GM12878 (cell line): ENCODE results near the gene NEB. TPM values are rescaled to one million over a fixed set of nuclear protein-coding genes. Genes with fewer than 3 reads are reported as not detected.
"Not testable (repeated sequence)": the region's sequence is repeated elsewhere in the genome, so short reads cannot be mapped to it uniquely, and the experiment has no call there.

Experiments used
- ATAC-seq: fragments of 200-7000 bp; cut with Tn5 transposase; 3 replicates; pipeline ENCODE4 v1.9.1; 2020; ENCODE audit warnings: mild to moderate bottlenecking, moderate library complexity
- BruUV-seq: library from RNA; stranded (reverse); fragments of 400-500 nt; replicated peaks from 2 replicates; lab custom pipeline; 2021; lab: Mats Ljungman, UMichigan
- CTCF ChIA-PET: fragments of 300-600 bp; sonication (Branson Sonifier 250); formaldehyde crosslinking; extraction: SDS; loops from one replicate; lab custom pipeline; 2021; ENCODE audit warnings: inconsistent platforms; lab: Yijun Ruan, JAX
- POLR2A ChIA-PET: fragments of 350-600 bp; formaldehyde crosslinking; extraction: SDS; loops from one replicate; lab custom pipeline; 2021; ENCODE audit warnings: inconsistent platforms; lab: Charles Lee
- RAD21 ChIA-PET: fragments of 300-600 bp; sonication (Branson Sonifier 250); formaldehyde crosslinking; loops from one replicate; lab custom pipeline; 2023; ENCODE audit warnings: antibody characterized with exemption; ENCODE audit not compliant: unreplicated experiment; lab: Charles Lee
- SMC1A ChIA-PET: fragments of 300-600 bp; sonication (Branson Sonifier 250); formaldehyde crosslinking; loops from one replicate; lab custom pipeline; 2023; ENCODE audit not compliant: unreplicated experiment, uncharacterized antibody; lab: Charles Lee
- DNase-seq: peaks from one replicate; pipeline ENCODE4 v3.0.0-alpha.2; 2011; ENCODE audit warnings: low read depth, low spot score
- FAIRE-seq: peaks from 3 replicates; lab custom pipeline; 2011; peaks lifted over from hg19 to GRCh38; lab: Jason Lieb, UNC
- H2AFZ ChIP-seq: 2 replicates; pipeline ENCODE4 v1.6.0; 2011; ENCODE audit warnings: low read depth, low read length, control low read depth; ENCODE audit not compliant: control insufficient read depth
- H3K27ac ChIP-seq: 2 replicates; pipeline ENCODE4 v1.5.1; 2011; ENCODE audit warnings: control low read depth; ENCODE audit not compliant: control insufficient read depth, insufficient read depth
- H3K27me3 ChIP-seq, 2 experiments: replicated peaks in 1 of 2; 2 replicates each; pipeline versions ENCODE4 v1.6.0 to v1.6.1; 2011; ENCODE audit warnings: low read length in 1 of 2; ENCODE audit not compliant: control insufficient read depth in 2 of 2, insufficient read depth in 2 of 2
- H3K36me3 ChIP-seq, 2 experiments: 2 replicates each; pipeline ENCODE4 v1.5.1; 2011; ENCODE audit warnings: low read length in 1 of 2; ENCODE audit not compliant: control insufficient read depth in 2 of 2, insufficient read depth in 2 of 2
- H3K4me1 ChIP-seq: 2 replicates; pipeline ENCODE4 v1.6.1; 2011; ENCODE audit warnings: mild to moderate bottlenecking, low read length, moderate library complexity, mixed read lengths; ENCODE audit not compliant: control insufficient read depth, insufficient read depth
- H3K4me2 ChIP-seq: 2 replicates; pipeline ENCODE4 v1.6.0; 2011; ENCODE audit warnings: control low read depth; ENCODE audit not compliant: control insufficient read depth, insufficient read depth
- H3K4me3 ChIP-seq: fragments of 200-600 bp; sonication (generic); 2 replicates; pipeline ENCODE4 v1.5.1; 2016
- H3K79me2 ChIP-seq: 2 replicates; pipeline ENCODE4 v1.6.0; 2011; ENCODE audit warnings: low read length; ENCODE audit not compliant: control insufficient read depth, insufficient read depth
- H3K9ac ChIP-seq: 2 replicates; pipeline ENCODE4 v1.8.0; 2011; ENCODE audit warnings: low read length, control low read depth, mixed read lengths; ENCODE audit not compliant: control insufficient read depth, insufficient read depth
- H3K9me3 ChIP-seq: replicated peaks from 3 replicates; pipeline ENCODE4 v1.5.1; 2011; ENCODE audit warnings: mild to moderate bottlenecking, low read length; ENCODE audit not compliant: control insufficient read depth, insufficient read depth
- H4K20me1 ChIP-seq: 2 replicates; pipeline ENCODE4 v1.6.0; 2011; ENCODE audit not compliant: control insufficient read depth, insufficient read depth
- whole genome bisulfite sequencing: methylation state at CpG from one replicate; pipeline ENCODE4 v1.1.6; 2016; ENCODE audit warnings: low lambda C conversion rate; ENCODE audit not compliant: insufficient replicate concordance, insufficient coverage; ENCODE audit errors: missing lambda C conversion rate; 5-methylcytosine and 5-hydroxymethylcytosine counted together
- in situ Hi-C: fragments of 300-500 bp; cut with MboI; formaldehyde crosslinking; loops from 9 replicates; pipeline ENCODE4 v1.14.3; 2018; ENCODE audit warnings: mixed read lengths
- intact Hi-C: fragments of 100-400 bp; cut with micrococcal nuclease; formaldehyde crosslinking; loops from one replicate; pipeline ENCODE4 v1.14.2; 2022; ENCODE audit not compliant: unreplicated experiment
- polyA plus RNA-seq, 11 experiments: library from polyadenylated mRNA; depleted of rRNA in 4 of 11; unstranded in 6 of 11; stranded (reverse) in 5 of 11; fragments of >200 nt; fragmentation: Nextera tagmentation in 4 of 11; fragmentation: Illumina TruSeq in 1 of 11; extraction: Ambion mirVana in 4 of 11; extraction: Trizol in 1 of 11; gene quantifications; 1 replicate in 1 of 11; 2 replicates in 10 of 11; pipeline versions ENCODE4 v1.2.1 to v1.2.3, GENCODE V29; 2011 to 2016; ENCODE audit warnings: inconsistent platforms in 2 of 11, missing spikeins in 2 of 11, low read depth in 1 of 11
- total RNA-seq, 4 experiments: library from RNA; depleted of rRNA in 3 of 4; stranded (reverse); fragments of >200 nt in 3 of 4; fragmentation: Illumina TruSeq in 1 of 4; extraction: Trizol in 1 of 4; gene quantifications; 2 replicates each; pipeline versions ENCODE4 v1.2.1 to v1.2.3, GENCODE V29; 2013 to 2021

NEB gene
- total and polyA plus RNA-seq, 10 of the 15 experiments (the other 5 are each of a cell fraction or from before 2014, with no cell fraction given) = 0.04 to 0.77 (median 0.12) TPM

DNA sequence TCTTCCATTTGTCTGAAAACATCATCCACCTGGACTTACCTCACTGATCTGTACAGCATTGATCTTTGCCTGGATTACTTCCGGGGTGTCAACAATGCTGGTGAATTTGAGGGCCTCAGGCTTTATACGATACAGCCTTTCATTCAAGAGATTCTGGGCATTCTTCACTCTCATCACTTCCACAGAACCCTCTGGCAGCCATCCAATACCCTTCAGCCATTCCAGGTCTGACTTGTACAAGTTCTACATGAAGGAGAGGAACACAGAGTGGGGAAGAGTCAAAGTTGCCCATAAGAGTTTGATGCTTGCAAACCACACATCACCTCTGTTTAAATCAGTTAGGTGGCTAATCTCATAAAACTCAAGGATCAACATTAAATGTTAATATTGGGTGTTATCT lies 130.7 kb downstream of the NEB start:
- H3K9ac ChIP-seq, POLR2A ChIA-PET, intact Hi-C loops, H3K36me3 ChIP-seq, FAIRE-seq, H3K4me2 ChIP-seq, H3K4me3 ChIP-seq, H3K9me3 ChIP-seq, H3K79me2 ChIP-seq, H3K27ac ChIP-seq, BruUV-seq, H2AFZ ChIP-seq, H3K4me1 ChIP-seq, RAD21 ChIA-PET, SMC1A ChIA-PET, ATAC-seq, H3K27me3 ChIP-seq, DNase-seq, H4K20me1 ChIP-seq, in situ Hi-C loops, CTCF ChIA-PET: not testable (repeated sequence)
- 100% methylated on average over 1 of the region's 2 CpGs for WGBS

GRCh38 chr2:151602402-151602801 lies 131.9 kb downstream of the NEB start:
- in situ Hi-C loops, H3K9me3 ChIP-seq, RAD21 ChIA-PET, intact Hi-C loops, DNase-seq, BruUV-seq, H3K27me3 ChIP-seq, POLR2A ChIA-PET, H2AFZ ChIP-seq, H3K4me2 ChIP-seq, H3K9ac ChIP-seq, SMC1A ChIA-PET, H4K20me1 ChIP-seq, H3K4me3 ChIP-seq, H3K36me3 ChIP-seq, FAIRE-seq, ATAC-seq, H3K4me1 ChIP-seq, CTCF ChIA-PET, H3K79me2 ChIP-seq, H3K27ac ChIP-seq: not testable (repeated sequence)
- WGBS = no CpG with 5 or more reads among the region's 5 CpGs

DNA sequence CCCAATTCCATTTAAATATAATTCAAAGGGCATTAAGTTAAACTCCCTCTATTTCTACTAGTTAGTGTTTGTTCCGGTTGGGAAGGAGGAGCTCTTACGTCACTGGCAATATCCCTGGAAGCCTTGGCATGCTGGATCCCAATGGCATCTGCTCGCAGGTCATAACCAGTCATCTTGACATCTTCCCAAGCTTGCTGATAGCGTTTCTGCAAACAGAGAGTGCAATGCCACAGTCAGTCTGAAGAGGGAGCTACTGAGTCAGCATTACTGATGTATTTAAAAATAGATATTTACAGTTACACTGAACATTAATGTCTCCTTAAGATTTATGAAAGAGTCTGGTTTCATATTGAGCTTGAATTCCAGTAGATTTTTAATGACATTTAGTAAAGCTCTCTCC lies 132.5 kb downstream of the NEB start:
- no CpG with 5 or more reads among the region's 4 CpGs for WGBS
- SMC1A ChIA-PET, H3K9me3 ChIP-seq, POLR2A ChIA-PET, FAIRE-seq, H4K20me1 ChIP-seq, DNase-seq, in situ Hi-C loops, H2AFZ ChIP-seq, intact Hi-C loops, H3K4me2 ChIP-seq, H3K4me3 ChIP-seq, CTCF ChIA-PET, H3K4me1 ChIP-seq, H3K36me3 ChIP-seq, H3K27ac ChIP-seq, H3K9ac ChIP-seq, BruUV-seq, RAD21 ChIA-PET, H3K27me3 ChIP-seq, H3K79me2 ChIP-seq: not testable (repeated sequence)
- ATAC-seq = peak; percentile 47; the same call in 2 of the 3 replicates

GRCh38 chr2:151596903-151597608 lies 137.2 kb downstream of the NEB start:
- SMC1A ChIA-PET, RAD21 ChIA-PET, DNase-seq, H3K4me2 ChIP-seq, H3K27me3 ChIP-seq, H3K79me2 ChIP-seq, FAIRE-seq, H2AFZ ChIP-seq, intact Hi-C loops, ATAC-seq, H3K9me3 ChIP-seq, BruUV-seq, H3K36me3 ChIP-seq, POLR2A ChIA-PET, H3K4me3 ChIP-seq, H3K27ac ChIP-seq, in situ Hi-C loops, CTCF ChIA-PET, H3K9ac ChIP-seq, H4K20me1 ChIP-seq, H3K4me1 ChIP-seq: not testable (repeated sequence)
- WGBS = no CpG with 5 or more reads among the region's 4 CpGs
